Right lobe of liver (tissue), 6 donors: ENCODE measurements around the gene TC2N. TPM values are rescaled to one million over a fixed set of nuclear protein-coding genes. Genes with fewer than 3 reads are reported as not detected.
A peak's percentile ranks its signal among the peaks of the same experiment; 100 is the strongest.
"Not testable (repeated sequence)": the region's sequence is repeated elsewhere in the genome, so short reads cannot be mapped to it uniquely, and the experiment has no call there.

ENCODE experiments used
- ATAC-seq, 4 donors: fragments of 200-7000 bp; cut with Tn5 transposase; one replicate each; pipeline ENCODE4 v1.9.1; 2020; ENCODE audit warnings: mild to moderate bottlenecking in 4 of 4, moderate library complexity in 4 of 4
- DNase-seq, 3 donors: peaks; one replicate each; pipeline ENCODE4 v3.0.0-alpha.2; 2020
- H3K27ac ChIP-seq, 3 donors: fragments of 200-600 bp; one replicate each; pipeline ENCODE4 v1.8.0; 2022
- H3K27me3 ChIP-seq, 2 donors: fragments of 200-600 bp; one replicate each; pipeline ENCODE4 v1.8.0; 2022
- H3K36me3 ChIP-seq, 4 donors: fragments of 200-600 bp; sonication (generic) in 1 of 4; one replicate each; pipeline versions ENCODE4 v1.5.1 to v1.8.0; 2017 to 2022; ENCODE audit warnings: control low read depth in 1 of 4
- H3K4me1 ChIP-seq, 4 donors: fragments of 200-600 bp; sonication (generic) in 1 of 4; one replicate each; pipeline versions ENCODE4 v1.5.1 to v1.8.0; 2017 to 2022; ENCODE audit warnings: control low read depth in 1 of 4
- H3K4me3 ChIP-seq, 3 donors: fragments of 200-600 bp; one replicate each; pipeline ENCODE4 v1.8.0; 2022
- H3K9me3 ChIP-seq, 4 donors: fragments of 200-600 bp; sonication (generic) in 1 of 4; one replicate each; pipeline versions ENCODE4 v1.5.1 to v1.8.0; 2017 to 2022; ENCODE audit warnings: control low read depth in 1 of 4
- CTCF ChIP-seq, 4 donors: fragments of 200-600 bp in 3 of 4; fragments of 450-650 bp in 1 of 4; IDR thresholded peaks; one replicate each; pipeline versions ENCODE4 v1.5.1 to v1.8.0; 2016 to 2022; ENCODE audit warnings: antibody characterized with exemption in 4 of 4, mild to moderate bottlenecking in 2 of 4
- POLR2A ChIP-seq: fragments of 450-650 bp; IDR thresholded peaks from one replicate; pipeline ENCODE4 v1.6.1; 2017; ENCODE audit warnings: antibody characterized with exemption, mild to moderate bottlenecking
- WGBS: methylation state at CpG from one replicate; pipeline ENCODE4 v1.1.6; 2018; ENCODE audit warnings: low coverage, low lambda C conversion rate; ENCODE audit not compliant: insufficient coverage; ENCODE audit errors: missing lambda C conversion rate; 5-methylcytosine and 5-hydroxymethylcytosine counted together
- intact Hi-C, 2 donors: fragments of 100-400 bp; cut with DNase I; formaldehyde crosslinking; loops; one replicate each; pipeline versions ENCODE4 v1.11.2 to v1.14.1; 2022
- total RNA-seq, 6 experiments: library from RNA; depleted of rRNA in 2 of 6; stranded (reverse); fragments of >200 nt in 2 of 6; fragmentation: NEBNext Ultra II Directional in 3 of 6; extraction: Animal tissue kit (Norgen Biotek cat#: 25700) in 3 of 6; gene quantifications; one replicate each; pipeline versions ENCODE4 v1.1.0 to v1.2.4, GENCODE V29; 2016 to 2023
- donor health status: DM: no; HTN: yes; CAD: no.
- donor health status: DM: no; HTN: no; CAD: no.
- donor health status: DM: no; HTN: no; CAD: no.
- donor health status: DM: no; HTN: yes; CAD: no.
- donor health status: DM: no; HTN: yes; CAD: no.

Gene TC2N
- total RNA-seq, 6 experiments from 2014 or later: 1.0 to 6.5 (median 4.3) TPM

DNA sequence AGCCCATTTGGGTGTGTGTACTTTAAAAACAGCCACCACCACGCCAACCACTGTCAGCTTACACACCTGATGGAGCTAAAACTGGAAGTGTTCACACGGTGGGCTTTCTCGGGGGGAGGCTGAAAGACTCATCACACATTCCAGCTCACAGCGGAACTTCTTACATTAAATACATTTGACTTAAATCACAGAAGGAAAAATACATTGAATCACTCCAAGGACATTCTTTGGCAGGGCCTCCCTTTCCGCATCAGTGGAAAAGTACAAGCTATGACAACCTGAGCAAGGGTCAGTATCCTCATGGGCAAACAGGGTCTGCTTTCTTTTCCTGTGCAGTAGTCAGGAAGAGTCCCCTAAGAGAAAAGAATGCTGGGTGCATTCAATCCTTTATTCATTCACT, 31.0 kb upstream of the TC2N start:
- no peak for TF ChIP-seq POLR2A
- Histone ChIP-seq H3K9me3 (no peaks in the 10 kb centered on the region), H3K4me1 (peaks cover 0 to 14% (median 7%) of the 10 kb centered on the region in 4 donors), H3K36me3 (no peaks in the 10 kb centered on the region), H3K27me3 (no peaks in the 10 kb centered on the region), H3K4me3 (no peak overlapping the region), H3K27ac (peak overlapping the region in 1 of 3 donors; percentile 56)
- ATAC-seq (peak in 2 of 4 donors; percentile 37 to 66), DNase-seq (no peak)
- intact Hi-C loops: no loop called here
- WGBS: 85% methylated on average over 5 of the region's 5 CpGs

DNA sequence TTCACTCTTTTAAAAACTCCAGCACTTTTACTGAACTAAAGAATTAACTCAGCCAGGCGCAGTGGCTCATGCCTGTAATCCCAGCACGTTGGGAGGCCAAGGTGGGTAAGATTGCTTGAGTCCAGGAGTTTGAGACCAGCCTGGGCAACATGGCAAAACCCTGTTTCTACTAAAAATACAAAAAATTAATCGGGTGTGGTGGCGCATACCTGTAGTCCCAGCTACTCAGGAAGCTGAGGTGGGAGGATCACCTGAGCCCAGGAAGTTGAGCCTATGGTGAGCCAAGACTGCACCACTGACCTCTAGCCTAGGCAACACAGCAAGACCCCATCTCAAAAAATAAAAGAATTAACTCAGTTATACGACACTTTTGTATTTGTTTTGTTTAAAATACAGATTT, 30.4 kb upstream of the TC2N start:
- peaks cover 0 to 14% (median 7%) of the 10 kb centered on the region in 4 donors for H3K4me1 ChIP-seq
- H3K4me3 ChIP-seq, ATAC-seq, DNase-seq, intact Hi-C loops, H3K36me3 ChIP-seq, H3K27me3 ChIP-seq, H3K9me3 ChIP-seq: not testable (repeated sequence)
- WGBS: 79% methylated on average over 5 of the region's 5 CpGs
- peak overlapping the region; percentile 34 to 56 (median 53) for H3K27ac ChIP-seq

DNA sequence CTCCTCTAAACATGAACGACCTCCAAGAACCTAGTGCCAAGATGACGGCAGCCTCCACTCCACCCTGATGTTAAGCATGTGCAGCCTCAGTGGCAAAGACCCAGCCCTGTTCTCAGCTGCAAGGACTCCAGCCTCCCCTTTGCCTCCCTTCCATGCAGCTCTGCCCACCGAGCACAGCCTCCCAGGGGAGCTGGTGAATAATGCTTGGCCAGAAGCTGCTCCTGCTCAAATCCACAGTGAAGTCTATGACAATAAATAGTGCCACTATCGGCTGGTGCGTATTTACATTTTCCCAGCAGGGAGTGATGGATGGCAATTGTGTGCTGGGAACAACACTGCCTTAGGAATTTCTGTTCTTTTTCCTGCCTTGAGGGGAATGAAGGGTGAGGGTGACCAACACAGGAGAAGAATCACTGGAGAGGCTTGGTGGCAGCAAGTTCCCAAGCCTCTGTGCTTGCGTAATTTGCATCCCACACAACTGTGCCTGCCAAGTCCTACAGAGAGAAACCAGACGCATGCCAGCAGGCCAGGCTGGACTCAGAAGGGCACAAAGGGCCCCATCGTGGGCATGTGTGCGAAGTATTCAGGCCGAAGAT, 29.9 kb upstream of the TC2N start:
- H3K4me1 ChIP-seq: peaks cover 0 to 14% (median 7%) of the 10 kb centered on the region in 4 donors
- ATAC-seq (peak; percentile 89 to 96 (median 92)), DNase-seq (peak; percentile 82 to 90 (median 86))
- no peaks in the 10 kb centered on the region for H3K27me3 ChIP-seq
- H3K4me3 ChIP-seq: no peak overlapping the region
- no peaks in the 10 kb centered on the region for H3K36me3 ChIP-seq
- peak overlapping the region; percentile 34 to 56 (median 53) for H3K27ac ChIP-seq
- WGBS: 27% methylated on average over 8 of the region's 10 CpGs
- TF ChIP-seq POLR2A (no peak), CTCF (IDR thresholded peaks at IDR 0.05) (no peak)
- no peaks in the 10 kb centered on the region for H3K9me3 ChIP-seq
- intact Hi-C loops: no loop called here

DNA sequence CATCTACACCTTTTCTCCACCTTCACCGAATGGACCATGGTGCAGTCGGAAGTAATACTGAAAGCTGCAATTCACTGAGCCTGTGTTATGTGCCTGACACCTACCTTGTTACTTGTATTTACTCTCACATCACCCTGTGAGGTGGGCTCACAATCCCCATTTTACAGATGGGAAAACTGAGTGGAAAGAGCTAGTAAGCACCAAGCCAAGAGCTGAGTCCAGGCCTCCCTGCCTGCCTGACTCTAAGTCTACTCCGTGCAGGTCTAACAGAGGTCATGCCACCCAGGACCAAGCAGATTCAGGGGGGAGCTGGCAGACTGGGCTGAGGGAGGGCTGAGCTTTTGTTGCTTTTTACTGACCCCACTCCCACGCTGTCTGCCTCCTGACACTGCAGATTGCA, 29.1 kb upstream of the TC2N start:
- 92% methylated on average over 2 of the region's 4 CpGs for WGBS
- no peaks in the 10 kb centered on the region for H3K36me3 ChIP-seq
- ATAC-seq (no peak), DNase-seq (no peak)
- no peaks in the 10 kb centered on the region for H3K27me3 ChIP-seq
- intact Hi-C loops: no loop called here
- H3K9me3 ChIP-seq: no peaks in the 10 kb centered on the region
- H3K27ac ChIP-seq: no peak overlapping the region
- TF ChIP-seq POLR2A (no peak), CTCF (IDR thresholded peaks at IDR 0.05) (no peak)
- peaks cover 0 to 14% (median 7%) of the 10 kb centered on the region in 4 donors for H3K4me1 ChIP-seq
- H3K4me3 ChIP-seq: no peak overlapping the region

GRCh38 chr14:91893669-91894068, 26.3 kb upstream of the TC2N start:
- no peak for ATAC-seq
- Histone ChIP-seq H3K27me3 (no peaks in the 10 kb centered on the region), H3K36me3 (no peaks in the 10 kb centered on the region), H3K27ac (no peak overlapping the region), H3K9me3 (no peaks in the 10 kb centered on the region), H3K4me3 (no peak overlapping the region), H3K4me1 (peaks cover 0 to 32% (median 15%) of the 10 kb centered on the region in 4 donors)
- 66% methylated on average over 4 of the region's 4 CpGs for WGBS
- DNase-seq: no peak
- intact Hi-C loops: no loop called here
- TF ChIP-seq POLR2A (no peak), CTCF (IDR thresholded peaks at IDR 0.05) (no peak)
